HG02763 (cell line): ENCODE measurements around the gene LTBP2.

ENCODE experiments used
- ATAC-seq: cut with Tn5 transposase; IDR thresholded peaks from one replicate; pipeline ENCODE4 v1.9.1; 2021; ENCODE audit warnings: mild to moderate bottlenecking, moderate library complexity; ENCODE audit not compliant: unreplicated experiment

Gene LTBP2

GRCh38 chr14:74531467-74531866 lies 80.6 kb downstream of the LTBP2 start:
- no peak for ATAC-seq

GRCh38 chr14:74531006-74531405 lies 81.0 kb downstream of the LTBP2 start:
- ATAC-seq = no peak

- no peak for ATAC-seq
Measured at GRCh38 chr14:74528886-74529285, 83.2 kb downstream of the LTBP2 start.

GRCh38 chr14:74528406-74528805 lies 83.6 kb downstream of the LTBP2 start:
- ATAC-seq = no peak

GRCh38 chr14:74527736-74528280 lies 84.2 kb downstream of the LTBP2 start:
- no peak for ATAC-seq

- no peak for ATAC-seq
Measured at GRCh38 chr14:74526854-74527585, 85.0 kb downstream of the LTBP2 start.

- peak; percentile 50 for ATAC-seq
Measured at GRCh38 chr14:74525361-74525851, 86.6 kb downstream of the LTBP2 start.

GRCh38 chr14:74524812-74525135 lies 87.3 kb downstream of the LTBP2 start:
- no peak for ATAC-seq

- ATAC-seq = no peak
Measured at GRCh38 chr14:74524076-74524811, 87.8 kb downstream of the LTBP2 start.

- ATAC-seq = no peak
Measured at GRCh38 chr14:74522740-74523139, 89.3 kb downstream of the LTBP2 start.

GRCh38 chr14:74521756-74522155 lies 90.3 kb downstream of the LTBP2 start:
- ATAC-seq = no peak

GRCh38 chr14:74519316-74520074 lies 92.5 kb downstream of the LTBP2 start:
- no peak for ATAC-seq

GRCh38 chr14:74518221-74518620 lies 93.8 kb downstream of the LTBP2 start:
- ATAC-seq = no peak

- ATAC-seq = no peak
Measured at GRCh38 chr14:74517731-74518130, 94.3 kb downstream of the LTBP2 start.

- no peak for ATAC-seq
Measured at GRCh38 chr14:74516451-74517160, 95.4 kb downstream of the LTBP2 start.

GRCh38 chr14:74515891-74516412 lies 96.1 kb downstream of the LTBP2 start:
- ATAC-seq = no peak

GRCh38 chr14:74514471-74514941 lies 97.5 kb downstream of the LTBP2 start:
- ATAC-seq = no peak

- ATAC-seq = no peak
Measured at GRCh38 chr14:74511966-74512830, 99.8 kb downstream of the LTBP2 start.

GRCh38 chr14:74510959-74511409 lies 101.1 kb downstream of the LTBP2 start:
- no peak for ATAC-seq
